GDM1 (cell line): ENCODE measurements around the gene MCF2L2.
"Not testable (repeated sequence)": the region's sequence is repeated elsewhere in the genome, so short reads cannot be mapped to it uniquely, and the experiment has no call there.

ENCODE experiments used
- DNase-seq: peaks from one replicate; lab custom pipeline; 2025; lab: John Stamatoyannopoulos, UW

Gene MCF2L2

DNA sequence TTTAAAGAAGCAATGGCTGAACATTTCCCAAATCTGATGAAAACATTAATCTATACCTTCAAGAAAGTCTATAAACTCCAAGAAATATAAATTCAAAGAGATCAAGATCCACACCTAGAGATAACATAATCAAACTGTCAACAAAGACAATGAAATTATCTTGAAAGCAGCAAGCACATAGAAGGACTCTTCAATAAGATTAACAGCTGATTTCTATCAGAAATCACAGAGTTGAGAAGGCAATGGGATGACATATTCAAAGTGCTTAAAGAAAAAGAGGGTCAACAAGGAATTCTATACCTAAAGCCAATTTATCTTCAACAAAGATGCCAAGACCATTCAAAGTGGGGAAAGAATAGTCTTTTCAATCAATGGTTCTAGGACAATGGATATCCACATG lies 224.7 kb downstream of the MCF2L2 start:
- no peak for DNase-seq

DNA sequence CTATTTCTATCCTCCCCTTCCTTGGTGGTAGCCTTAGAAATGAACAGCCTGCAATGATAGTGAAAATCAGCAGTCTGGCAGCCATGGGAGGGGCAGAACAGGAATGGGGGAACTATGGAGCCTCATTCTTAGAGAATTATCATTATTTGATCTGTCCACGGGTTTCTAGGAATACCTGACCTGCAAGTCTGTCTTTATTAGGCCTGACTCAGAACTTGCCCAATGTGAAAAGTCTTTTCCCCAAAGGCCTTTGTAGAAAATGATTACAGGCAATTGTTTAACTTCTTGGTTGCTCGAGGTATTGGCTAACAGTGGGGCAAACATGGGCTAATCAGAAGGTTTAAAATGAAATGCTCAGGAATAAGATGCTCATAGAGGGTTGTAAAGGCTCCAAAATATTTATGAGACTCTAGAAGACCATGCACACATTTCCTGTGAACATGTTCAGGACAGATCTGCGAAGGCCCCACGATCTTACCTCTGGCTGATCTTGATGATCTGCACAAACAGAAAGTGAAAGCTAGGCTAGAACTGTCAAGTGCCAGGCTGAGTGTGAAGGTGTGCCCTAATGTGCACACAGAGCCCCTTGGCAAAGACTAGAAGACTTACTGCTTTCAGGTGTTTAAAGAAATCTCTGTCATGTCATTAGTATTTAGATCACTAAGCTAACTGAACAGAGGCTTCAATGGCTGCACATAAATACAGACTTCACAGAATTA lies 226.3 kb downstream of the MCF2L2 start:
- no peak for DNase-seq

DNA sequence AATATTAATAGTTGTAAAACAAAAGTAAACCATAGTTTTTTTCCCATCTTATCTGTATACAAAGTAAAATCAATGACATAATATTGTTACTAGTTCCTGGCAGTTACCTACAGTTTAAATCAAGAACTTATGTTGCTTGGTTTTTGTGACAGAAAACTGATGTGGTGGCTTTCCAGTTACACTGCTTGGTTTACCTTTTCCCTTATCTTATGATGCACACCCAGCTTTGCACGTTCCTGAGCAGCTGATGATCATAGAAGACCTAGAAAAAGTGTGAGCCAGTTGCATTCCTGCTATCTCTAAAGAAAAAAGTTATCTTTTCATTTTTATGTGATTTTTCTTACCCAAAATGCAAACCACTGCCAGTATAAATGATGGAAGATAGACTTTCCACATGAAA lies 229.5 kb downstream of the MCF2L2 start:
- DNase-seq: no peak

DNA sequence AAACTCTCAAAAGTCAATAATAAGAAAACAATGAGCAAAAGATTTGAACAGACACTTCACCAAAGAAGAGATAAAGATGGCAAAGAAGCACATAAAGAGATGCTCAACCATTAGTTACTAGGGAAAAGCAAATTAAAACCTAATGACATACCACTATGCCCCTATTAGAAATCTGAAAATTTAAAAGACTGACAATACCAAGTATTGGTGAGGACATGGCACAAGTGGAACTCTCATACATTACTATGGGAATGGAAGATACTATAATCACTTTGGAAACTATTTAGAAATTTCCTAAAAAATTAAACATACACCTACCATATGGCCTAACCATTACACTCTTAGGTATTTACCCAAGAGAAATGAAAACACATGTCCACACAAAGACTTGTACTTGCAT lies 230.7 kb downstream of the MCF2L2 start:
- DNase-seq: no peak

DNA sequence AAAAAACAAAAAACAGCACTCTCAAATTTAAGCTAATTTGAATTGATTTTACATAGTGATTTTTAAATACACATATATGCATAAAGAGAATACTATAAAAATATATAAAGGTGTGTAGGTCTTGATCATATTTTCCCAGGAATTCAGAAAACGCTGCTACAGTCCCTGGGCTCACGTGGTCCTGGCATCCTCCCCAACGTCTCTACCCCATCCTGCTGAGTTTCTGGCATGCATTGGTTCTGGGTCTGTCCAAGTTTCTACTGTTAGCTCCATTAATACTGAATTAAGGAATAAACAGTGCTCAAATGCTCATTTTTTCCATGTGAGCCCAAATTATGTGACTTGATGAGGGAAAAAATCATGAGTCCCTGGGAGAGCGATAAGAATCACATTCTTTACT lies 233.2 kb downstream of the MCF2L2 start:
- no peak for DNase-seq

DNA sequence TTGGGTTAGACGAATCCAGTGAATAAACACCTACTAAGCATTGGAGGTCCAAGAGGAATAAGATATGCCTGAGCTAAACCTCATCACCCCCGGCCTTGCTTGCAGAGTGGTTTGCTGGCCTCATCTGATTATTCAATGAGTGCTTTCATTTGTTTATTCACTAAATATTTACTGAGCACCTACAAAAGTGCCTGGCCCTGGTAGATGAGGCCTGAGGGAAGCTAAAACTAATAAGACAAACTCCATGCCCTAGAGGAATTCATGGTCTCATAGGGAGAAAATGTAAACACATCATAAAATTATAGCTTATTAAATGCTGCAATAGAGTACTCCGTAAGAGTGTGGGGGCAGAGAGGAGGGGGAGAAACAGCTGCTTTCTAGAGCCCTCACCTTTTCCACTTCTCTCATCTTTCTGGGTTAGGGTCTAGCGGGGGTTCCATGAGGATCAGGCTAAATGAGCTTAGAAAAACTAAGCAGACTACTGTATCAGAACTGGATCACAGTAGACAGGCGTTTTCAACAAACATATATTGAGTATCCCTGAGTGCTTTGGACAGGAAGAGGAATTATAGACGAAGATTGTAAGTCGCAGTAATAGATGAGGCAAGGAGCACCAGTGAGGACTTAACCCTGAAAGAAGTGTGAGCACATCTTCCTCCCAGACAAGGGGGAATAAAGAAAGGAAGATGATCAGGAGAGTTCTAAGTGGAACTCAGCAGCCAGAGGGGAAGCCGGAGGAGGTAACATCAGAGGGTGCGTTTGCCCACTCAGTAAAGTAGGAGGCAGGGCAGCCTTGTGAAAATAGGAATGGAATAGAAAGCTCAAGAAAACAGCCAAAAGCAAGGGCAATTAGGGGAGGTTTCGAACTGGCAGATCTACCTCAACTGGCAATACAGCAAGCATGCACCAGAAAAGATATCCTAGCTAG lies 234.4 kb downstream of the MCF2L2 start:
- no peak for DNase-seq

DNA sequence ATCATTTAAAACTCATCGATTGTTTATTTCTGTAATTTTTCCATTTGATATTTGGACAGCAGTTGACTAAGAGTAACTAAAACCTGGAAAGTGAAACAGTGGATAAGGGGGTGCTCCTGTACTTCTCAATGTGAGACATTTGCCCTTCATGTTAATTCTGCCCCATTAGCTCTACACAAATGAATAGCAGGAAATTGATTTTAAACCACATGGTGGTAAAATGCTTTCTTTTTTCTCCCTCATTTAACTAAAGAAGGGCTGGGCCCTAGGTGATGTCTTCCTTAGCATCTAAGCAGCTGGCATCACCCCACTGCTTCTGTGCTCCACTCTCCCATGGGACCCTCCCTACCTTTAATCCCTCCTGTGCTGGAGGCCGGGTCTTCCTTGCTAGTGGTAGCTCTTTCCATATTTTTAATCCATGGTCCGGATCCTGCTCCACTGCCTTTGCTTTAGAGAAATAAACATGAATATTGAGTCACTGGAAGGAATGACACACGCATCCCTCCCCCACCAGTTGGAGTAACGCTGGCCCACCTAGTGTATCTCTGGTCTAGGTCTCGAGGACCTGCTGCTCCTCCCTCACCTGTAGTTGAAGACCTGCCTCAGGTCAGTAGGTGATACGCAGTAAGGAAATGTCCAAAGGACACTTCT lies 235.6 kb downstream of the MCF2L2 start:
- DNase-seq: no peak

DNA sequence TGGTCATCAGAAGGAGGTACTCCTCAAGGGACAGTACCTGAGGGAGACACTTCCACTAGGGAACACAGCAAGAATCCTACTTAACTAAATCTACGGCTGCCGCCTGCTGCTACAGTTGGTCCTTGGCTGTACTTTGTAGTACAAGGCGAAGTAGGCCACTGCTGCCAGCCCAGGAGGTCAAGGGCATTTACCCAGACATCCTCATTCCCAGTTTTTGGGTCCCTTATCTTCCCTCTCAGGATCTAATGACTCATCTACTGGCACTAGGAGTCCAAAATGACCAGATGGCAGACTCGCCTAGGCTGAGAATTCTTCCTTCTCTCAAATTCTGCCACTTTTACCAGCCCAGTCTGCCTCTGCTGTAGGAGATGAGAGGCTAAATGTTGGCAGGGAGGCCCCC lies 238.8 kb downstream of the MCF2L2 start:
- DNase-seq: no peak

DNA sequence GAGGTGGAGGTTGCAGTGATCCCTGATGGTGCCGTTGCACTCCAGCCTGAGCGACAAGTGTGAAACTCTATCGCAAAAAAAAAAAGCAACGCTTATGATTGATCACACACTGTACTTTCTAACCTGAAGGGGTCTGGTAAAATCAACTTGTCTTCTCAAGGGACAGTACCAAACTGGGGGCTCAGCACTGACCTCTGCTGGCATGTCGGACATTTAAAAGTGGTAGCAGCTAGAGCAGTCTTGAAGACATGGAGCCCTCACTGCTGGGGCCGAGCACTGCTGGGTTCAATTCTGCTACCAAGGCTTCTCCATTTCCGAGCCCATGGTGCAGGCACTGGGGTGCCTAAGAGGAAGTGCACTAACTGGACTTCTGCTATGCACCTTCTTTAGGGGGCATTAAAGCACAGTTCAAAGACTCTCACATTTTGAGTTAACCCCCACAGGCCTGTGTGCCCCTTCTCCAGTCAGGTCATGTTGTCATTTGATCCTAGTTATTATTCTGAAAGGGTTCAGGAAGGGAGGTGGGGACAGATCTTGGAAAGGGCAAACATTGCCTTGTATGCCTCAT lies 239.4 kb downstream of the MCF2L2 start:
- DNase-seq: no peak

DNA sequence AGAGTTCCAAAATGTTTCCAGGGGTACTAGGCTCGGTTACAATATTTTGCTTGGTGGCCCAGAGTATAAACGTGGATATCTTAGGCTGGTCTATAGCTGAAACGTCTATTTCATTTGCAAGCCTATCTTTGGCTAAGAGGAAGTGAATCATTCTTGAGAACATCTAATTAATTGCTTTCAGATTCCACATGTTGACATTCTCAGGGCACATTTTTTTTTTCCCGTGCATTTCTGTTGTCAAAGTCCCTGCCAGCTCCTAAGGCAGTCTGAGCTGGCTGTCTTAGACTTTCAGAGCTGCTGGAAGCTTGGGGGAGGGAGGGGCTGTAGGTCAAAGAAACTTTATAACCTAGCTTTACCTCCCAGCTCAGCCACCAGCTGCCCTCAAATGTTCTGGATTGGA lies 242.7 kb downstream of the MCF2L2 start:
- DNase-seq: no peak

DNA sequence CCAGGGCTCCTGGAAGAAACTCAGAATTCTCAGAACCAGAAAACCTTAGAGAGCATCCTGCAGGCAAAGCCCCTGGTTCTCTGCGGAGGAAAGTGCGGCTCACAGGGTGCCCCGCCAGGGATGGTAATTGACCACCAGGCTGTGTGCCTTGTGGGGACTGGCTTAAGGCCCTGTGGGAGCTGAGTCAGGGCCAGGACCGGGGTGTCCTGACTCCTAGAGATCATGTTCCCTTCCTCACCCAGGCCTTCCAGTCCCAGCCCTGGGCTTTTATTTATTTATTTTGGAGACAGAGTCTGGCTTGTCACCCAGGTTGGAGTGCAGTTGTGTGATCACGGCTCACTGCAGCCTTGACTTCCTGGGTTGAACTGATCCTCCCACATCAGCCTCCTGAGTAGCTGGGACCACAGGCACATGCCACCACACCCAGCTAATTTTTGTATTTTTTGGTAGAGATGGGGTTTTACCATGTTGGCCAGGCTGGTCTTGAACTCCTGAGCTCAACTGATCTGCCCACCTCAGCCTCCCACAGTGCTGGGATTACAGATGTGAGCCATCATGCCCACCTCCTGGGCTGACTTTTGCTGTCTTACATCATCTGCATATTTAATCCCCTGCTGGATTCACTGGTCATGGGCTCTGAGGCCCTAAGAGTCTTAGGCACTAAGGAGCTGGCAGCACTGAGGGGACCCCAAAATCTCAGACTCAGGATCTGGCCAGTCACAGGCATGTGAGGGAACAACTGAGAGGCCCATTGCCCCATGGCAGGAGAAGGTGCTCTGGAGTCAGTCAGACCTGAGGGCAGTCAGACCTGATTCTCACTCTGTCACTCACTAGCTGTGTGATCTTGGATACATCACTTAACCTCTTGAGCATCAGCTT lies 245.4 kb downstream of the MCF2L2 start:
- no peak for DNase-seq

DNA sequence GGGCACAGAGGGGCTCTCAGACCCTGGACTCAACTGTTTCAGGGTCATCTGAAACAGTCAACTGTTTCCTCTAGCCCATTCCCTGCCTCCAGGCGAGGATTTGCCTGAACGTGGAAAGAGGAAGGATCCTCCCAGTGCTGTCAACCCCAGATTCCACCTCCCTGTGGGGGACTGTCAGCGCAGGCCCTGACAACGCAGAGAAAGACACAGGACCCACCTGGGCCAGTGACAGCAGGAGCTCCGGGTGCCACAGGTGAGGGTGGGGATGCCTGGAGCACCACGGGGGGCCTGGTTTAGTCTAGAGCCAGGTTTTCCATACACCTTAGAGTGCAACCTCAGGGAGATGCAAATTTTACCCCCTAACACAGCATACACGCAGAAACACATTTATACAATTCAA lies 246.3 kb downstream of the MCF2L2 start:
- no peak for DNase-seq

DNA sequence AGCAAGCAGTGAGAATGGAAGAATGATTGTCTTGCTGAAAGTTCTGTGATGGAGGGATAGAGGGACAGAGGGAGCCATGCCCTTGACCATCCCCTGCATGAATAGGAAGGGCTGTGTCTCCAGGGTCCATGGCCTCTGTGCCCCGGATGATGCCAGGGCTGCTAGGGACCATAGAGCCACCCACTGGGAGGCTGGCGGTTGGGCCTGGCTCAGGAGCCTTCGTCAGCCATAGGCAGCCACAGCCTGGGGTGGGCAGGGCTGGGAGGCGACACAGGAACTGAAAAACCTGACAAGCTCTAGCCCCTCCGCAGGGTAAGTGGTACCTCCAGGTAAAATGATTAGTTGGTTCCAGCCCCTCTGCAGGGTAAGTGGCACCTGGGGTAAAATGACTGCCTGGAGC lies 246.8 kb downstream of the MCF2L2 start:
- no peak for DNase-seq

DNA sequence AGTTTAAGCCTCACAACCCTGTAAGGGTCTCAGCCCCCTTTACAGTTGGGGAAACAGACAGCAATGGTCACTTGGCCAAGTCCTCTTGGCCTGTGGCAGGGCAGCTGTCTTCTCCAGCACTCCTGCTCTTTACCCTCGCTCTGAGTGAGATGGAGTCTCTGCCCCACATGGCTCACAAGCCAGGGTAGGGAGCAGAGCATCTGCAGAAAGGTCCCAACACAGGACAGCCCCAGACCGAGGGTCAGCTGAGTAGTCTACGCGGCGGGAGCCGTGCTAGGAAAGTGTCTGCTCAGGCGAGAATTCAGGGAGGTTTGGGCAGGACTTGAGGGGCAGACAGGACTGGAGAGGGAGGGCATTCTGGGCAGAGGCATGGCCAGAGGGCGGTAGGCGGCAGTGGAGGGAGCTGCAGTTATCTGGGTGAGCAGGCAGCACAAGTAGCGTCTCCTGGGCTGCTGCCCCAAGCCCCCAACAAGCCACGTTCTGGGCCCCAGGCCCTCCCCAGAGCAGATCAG lies 247.6 kb downstream of the MCF2L2 start:
- DNase-seq: no peak

DNA sequence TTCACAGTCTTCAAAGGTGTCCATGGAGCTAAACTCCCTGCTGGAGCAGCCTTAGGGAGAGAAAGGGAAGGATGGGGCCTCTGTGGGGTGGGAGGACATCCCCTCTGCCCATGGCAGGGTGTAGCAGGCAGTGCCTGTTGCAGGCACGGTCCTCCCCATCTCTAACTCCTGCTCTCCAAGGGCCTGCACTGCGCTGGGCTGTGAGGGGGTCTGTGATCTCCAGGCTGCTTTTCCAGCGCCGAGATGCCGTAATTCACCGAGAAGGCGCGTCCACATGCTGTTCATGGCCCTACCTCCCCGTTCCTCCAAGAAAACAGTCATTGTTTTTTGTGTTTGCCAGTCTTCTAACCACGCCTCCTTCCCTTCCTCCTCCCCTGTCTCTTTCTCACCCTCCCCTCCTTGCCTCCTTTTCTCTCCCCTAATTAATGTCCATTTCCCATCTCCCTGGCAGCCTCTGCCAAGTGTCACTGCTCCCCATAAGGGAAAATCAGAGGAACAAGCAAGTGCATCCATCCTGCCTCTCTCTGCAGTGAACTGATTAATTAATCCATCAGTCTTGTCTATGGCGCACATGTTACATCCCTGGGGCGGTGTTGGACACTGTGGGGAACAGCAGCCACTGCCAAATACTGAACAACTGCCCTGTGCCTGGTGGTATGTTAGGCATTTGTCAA lies 248.2 kb downstream of the MCF2L2 start:
- DNase-seq: no peak

DNA sequence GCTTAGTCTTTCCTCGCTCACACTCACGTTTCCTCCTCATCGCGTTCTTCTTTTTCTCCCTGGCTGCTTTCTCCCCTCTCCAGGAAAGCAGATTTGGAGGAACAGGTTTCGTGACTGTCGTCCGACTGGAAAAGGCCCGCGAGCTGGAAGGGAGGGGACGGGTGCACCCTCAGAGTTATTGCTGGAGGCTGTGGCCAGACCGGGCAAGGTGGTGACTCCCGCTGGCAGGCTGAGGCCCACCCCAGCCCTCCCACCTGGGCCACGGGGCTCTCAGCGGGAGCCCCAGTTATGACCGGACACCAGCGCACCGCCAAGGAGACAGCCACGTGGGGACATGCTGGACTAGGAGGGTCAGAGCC lies 248.9 kb downstream of the MCF2L2 start:
- DNase-seq: not testable (repeated sequence)

DNA sequence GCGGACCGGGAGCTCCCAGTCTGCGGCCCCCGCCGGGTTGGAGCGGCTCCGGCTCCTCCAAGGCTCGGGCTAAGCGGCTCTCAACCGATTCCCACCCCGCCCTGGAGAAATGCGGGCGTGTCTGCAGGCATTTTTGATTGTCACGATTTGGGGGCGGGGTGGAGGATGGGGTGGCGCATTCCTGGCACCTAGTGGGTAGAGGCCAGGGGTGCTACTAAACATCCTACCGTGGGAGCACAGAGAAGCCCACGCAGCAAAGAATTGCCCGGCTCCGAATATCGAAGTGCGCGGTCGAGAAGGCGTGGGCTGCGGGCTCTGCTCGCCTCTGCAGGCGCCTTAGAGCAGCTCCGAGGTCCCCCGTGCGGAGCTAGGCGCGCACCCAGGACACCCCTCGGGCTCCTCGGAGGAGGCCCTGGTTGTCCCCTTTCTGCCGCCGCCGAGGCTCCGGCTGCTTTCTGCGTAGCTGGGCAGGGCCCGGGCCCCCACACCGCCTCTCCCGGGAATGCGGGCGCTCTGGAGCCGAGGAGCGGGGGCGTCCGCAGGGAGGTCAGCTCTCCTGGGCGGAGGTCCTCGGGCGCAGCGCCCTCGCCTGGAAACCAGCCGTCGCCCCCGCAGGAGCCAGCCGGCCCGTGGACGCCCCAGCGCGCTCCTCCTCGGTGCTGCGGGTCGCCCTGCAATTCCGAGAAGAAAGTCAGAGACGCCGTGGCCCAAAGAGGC lies 249.4 kb downstream of the MCF2L2 start:
- DNase-seq: no peak

DNA sequence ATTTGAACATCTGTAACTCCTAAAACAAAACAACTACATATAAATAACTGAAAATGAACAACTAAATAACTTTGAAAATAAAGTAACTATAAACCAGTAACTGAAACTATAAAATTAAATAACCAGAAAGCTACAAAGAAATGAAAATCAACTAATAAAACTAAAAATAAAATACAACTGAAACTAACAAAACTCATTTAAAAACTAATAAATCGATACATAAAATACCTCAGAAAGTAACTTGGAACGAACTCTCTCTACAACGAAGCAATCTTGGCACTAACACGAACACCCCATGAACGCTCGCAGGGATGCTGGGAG lies 249.9 kb downstream of the MCF2L2 start:
- no peak for DNase-seq

DNA sequence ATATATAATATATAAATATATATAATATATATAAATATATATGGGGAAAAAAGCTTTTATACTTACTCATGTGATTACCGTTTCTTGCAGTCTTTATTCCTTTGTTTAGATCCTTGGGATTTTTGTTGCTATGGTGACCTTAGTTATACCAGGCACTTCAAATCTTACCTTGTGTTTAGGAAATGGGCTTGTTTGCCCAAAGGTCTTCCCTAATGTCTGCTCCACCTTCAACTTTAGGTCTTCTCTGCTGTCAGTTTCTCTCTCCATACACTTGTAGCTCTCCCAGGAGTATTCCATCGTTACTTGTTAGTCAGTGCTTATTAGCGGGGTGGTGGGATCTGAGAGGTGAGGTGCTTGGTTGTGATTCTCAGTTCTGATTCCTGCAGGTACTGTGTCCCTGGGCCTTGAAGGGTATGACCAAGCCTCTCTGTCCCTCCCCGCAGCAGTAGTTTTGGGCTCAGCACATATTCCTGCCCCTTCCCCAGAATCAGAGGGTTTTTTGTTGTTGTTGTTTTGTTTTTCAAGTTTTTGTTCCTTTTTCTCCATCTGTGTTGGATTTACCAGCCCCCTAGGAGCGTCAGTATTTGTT lies 256.3 kb downstream of the MCF2L2 start:
- DNase-seq: no peak

DNA sequence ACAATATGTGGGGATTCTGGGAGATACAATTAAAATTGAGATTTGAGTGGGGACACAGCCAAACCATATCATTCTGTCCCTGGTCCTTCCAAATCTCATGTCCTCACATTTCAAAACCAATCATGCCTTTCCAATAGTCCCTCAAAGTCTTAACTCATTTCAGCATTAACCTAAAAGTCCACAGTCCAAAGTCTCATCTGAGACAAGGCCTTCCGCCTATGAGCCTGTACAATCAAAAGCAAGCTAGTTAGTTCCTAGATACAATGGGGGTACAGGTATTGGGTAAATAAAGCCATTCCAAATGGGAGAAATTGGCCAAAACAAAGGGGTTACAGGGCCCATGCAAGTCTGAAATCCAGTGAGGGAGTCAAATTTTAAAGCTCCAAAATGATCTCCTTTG lies 260.4 kb downstream of the MCF2L2 start:
- DNase-seq: not testable (repeated sequence)
